Activated T-cell treated with anti-CD3 and anti-CD28 coated beads for 48 hours (primary cell): ENCODE data around the gene VIL1.

Experiments used
- DNase-seq: peaks from one replicate; pipeline ENCODE4 v3.0.0-alpha.2; 2020; ENCODE audit warnings: low read depth

Gene VIL1

DNA sequence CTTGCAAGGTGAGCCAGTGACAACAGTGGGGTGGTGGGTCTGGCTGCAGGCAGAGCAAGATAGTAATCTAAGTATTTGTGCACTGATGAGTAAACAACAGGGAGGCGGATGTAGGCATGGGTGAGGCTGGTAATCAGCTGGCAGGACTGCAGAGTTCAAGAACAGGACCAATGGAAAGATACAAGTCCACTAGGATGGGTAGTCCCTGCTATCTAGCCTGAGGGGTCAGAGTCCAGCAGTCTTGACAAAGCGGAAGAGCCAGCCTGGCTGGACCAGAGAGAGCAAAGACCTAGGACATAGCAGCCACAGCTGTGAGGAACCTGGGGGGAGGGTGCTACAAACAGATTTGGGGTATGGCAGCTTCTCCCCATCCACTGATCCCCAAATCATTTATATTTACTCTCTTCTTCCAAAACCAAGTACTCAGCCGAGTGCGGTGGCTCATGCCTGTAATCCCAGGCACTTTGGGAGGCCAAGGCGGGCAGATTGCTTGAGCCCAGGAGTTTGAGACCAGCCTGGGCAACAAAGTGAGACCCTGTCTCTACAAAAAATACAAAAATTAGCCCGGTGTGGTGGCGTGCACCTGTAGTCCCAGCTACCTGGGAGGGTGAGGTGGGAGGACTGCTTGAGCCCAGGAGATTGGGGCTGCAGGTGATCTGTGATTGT, 25.9 kb downstream of the VIL1 start:
- no peak for DNase-seq

DNA sequence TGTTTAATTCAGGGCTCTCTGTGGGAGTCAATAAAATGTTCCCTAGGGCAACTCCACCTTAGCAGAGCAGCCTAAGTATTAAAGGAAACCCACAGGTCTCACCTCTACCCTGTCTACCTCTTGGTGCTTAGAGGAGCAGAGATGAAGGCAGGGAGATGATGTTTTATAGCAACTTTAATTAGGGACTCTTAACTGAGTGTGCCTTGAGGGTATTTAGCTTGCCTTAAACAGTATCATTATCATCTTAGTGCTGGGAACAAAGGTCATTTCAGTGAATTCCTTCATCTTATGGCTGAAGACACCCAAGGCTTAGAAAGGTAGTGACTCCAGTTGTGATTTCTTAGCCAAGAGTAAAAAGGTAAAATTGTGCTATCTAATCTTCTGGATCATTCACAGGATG, 26.7 kb downstream of the VIL1 start:
- DNase-seq = no peak

DNA sequence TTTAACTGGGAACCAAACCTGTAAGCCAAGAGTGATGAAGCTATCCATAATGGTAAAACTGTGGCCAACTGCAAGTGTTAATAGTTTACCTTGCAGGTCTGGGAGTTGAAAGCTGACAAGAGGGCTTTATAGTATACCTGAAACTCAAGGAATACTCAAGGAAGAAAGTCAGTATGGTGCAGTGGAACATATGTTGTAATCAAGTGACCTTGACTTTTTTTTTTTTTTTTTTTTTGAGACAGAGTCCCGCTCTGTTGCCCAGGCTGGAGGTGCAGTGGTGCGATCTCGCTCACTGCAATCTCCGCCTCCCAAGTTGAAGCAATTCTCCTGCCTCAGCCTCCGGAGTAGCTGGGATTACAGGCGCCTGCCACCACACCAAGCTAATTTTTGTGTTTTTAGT, 27.6 kb downstream of the VIL1 start:
- DNase-seq = no peak

DNA sequence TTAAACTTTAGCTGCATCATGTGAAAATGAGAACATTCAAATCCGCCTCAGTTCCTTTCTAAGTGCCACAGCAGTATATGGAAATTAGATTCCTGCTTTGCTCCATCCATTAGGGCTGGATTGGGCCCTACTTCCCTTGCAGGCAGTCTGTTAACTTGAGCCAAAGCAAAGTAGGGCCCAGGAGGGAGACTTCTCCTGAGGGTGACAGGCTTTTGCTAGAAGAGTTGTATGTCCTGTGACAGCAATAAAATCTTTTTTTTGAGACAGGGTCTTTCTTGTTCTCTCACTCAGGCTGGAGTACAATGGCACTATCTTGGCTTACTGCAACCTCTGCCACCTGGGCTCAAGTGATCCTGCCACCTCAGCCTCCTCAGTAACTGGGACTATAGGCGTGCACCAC, 28.1 kb downstream of the VIL1 start:
- no peak for DNase-seq

DNA sequence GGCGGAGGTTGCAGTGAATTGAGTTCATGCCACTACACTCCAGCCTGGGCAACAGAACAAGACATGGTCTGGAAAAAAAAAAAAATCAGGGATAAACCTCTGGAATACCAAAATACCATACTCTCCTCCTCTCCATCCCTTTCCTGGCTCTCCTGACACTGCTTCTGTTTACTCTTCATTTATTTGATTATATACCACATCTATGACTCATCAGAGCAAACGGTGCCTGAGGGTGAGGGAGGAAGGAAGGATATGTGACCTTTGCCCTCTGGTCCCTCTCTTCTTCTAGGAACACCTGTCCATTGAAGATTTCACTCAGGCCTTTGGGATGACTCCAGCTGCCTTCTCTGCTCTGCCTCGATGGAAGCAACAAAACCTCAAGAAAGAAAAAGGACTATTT, 30.0 kb downstream of the VIL1 start:
- no peak for DNase-seq

DNA sequence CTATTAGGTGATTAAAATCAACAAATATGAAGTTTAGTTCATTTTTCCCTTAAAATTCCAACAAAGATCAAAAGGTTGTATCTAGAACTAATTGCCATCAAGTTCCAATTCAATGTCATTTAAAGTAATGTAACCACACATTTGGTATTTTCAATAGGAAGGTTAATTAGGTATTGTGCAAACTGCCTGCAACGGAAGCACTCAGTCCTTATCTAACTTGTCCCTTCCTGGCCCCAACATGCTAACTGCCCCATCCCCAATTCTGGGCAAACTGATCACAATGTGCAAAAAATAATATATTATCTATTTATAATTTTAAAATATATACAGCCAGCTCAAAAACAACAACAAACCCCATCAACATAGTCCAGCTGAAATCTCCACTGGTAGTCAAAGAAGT, 33.2 kb downstream of the VIL1 start:
- DNase-seq = no peak

DNA sequence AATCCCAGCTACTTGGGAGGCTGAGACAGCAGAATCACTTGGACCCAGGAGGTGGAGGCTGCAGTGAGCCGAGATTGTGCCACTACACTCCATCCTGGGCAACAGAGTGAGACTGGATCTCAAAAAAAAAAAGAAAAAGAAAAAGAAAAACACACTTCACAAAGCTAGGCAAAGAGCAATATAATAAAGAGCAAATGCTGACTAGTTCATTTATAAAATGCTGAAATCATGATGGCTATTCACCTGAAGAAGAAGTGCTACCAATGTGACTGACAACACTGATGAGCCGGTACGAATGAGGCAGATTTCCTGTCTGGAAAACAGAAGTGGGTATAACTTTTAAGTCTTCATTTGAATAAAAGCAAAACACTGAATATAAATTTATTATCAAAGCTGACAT, 37.9 kb downstream of the VIL1 start:
- DNase-seq = no peak

DNA sequence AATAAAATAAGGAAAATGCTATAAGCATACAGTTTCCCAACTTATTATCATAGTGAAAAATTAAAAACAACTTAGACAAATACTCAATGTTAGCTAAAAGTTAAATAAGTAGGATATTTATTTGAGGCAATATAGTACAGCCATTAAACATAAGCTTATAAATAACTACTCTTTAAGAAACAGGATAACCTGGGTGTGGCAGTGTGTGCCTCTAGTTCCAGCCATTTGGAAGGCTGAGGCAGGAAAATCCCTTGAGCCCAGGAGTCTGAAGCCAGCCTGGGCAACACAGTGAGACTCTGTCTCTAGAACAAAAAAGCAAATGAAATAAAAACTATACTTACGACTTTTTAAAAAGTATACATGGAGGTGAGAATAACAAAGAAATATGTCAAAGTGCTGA, 39.7 kb downstream of the VIL1 start:
- no peak for DNase-seq

DNA sequence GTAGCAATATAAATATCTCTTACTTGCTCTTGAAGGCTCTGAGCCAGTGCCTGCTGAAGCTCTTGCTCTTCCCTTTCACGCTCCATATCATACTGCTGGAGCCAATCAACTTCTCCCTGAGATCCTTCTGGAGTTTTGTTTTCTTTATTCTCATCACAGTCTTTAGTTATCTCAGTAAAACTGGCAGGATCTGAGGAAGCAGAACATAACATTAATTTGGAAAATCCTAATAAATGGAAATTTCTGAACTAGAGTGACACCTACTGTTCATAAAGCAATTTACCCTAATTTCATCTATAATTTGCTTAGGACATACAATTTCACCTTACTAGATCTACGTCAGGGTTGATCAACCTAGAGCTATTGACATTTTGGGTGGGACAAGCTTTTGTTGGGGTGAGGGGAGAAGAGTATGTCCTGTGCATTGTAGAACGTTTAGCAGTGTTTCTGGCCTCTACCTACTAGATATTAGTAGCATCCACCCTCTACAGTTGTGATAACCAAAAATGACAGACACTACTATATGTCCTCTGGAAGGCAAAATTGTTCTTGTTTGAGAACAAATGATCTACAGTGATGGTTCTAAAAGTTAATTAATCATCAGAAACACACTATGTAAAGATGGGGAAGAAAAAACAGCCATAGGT, 47.2 kb downstream of the VIL1 start:
- DNase-seq = no peak

DNA sequence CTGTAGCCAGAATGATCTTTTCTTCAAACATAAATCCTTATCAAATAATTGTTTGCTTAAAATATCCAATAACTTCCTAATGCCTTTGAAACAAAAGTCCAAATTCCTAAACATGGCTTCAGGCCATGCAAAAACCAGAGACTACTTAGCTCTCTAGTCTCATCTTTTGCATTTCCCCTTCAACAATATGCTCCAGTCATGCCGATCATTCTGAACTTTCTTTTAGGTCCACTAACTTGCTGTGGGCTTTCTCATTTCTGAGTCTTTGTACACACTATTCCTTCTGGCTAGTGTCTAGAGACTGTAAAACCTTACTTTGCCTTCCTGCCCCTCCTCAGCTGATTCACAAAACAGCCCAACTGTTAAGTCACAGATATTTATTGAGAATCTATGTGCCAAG, 51.5 kb downstream of the VIL1 start:
- DNase-seq = no peak

DNA sequence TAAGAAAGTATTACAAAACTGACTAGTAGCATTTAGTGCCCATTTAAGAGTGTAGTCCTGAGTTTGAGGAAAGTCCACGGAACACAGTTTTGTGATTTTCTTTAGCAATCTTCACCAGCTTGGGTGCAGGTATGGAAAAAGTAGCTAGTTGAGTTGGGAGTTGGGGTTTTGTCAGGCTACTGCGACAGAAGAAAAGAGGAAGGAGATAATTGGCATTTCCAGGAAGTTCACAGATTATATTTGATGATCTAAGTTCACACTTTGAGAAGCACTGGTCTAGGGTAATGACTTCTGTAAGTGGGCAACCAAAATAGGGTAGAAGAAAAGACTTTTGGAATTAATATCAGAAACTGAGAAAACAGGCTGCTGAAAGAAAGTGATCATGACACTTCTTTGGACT, 52.1 kb downstream of the VIL1 start:
- DNase-seq = no peak

DNA sequence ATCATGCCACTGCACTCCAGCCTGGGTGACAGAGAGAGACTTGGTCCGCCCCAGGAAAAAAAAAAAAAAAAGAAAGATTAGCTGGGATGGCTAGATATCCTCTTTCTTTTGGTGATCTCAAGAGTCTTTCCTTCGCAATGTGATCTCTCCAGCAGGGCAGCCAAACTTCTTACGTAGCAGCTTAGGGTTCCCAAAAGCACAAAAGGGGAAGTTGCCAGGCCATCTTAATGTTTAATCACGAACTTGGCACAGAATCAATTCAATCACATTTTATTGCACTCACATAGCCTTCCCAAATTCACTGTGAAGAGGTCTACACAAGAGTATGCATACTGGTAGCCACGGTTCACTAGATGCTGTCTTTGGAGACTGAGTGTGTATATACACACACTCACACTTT, 53.1 kb downstream of the VIL1 start:
- no peak for DNase-seq

DNA sequence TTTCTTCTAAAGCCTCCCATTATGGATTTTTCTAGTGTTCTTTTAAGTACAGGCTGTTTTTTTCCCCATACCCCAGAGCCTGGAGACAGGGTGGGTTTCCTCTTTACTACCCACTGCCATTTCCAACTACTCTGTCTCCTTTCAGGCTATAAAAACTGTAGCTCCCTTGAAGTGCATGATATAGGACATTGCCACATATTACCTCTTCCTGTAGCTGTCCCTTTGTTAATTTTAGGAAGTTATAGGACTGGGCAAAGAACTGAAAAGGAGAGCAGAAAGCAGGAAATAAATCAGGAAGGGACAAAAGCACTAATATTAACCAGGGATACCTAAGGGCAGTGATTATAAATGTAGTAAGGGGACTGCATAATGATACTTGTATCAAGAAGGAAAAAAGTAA, 54.1 kb downstream of the VIL1 start:
- DNase-seq = no peak

DNA sequence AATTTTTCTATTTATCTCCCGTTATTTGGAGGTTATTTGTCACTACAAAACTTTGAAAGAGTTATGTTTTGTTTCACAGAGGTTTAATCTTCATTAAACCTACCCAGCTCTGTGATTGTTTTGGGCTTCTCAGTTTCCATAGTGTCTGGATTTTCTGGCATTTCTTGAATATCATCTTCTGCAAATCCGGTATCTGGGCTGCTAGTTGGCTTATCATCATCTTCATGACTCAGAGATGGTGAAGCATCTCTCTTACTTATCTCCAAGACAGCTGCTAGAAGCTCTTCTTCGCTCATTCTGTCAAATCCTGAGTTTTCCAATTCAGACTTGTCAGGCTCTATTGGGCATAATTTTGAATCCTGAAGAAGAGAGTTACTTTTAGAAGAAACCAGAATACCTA, 55.6 kb downstream of the VIL1 start:
- DNase-seq = no peak

DNA sequence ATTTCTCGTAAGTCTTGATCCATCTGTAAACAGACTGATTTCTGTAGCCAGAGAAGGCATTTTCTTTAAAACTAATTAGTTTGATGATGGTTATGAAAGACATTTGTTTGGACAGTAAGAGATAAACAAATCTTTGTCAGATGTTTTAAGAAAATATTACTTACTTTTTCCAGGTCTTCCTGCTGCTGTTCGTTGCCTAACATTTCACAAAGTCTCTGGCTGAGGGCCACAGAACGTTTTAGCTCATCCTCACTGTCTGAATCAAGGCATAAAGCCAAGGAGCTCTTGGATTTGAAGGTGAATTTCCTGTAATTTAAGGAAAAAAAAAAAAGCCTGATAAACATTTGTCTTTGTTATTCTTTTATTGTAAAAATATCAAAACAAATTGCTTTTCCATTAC, 57.8 kb downstream of the VIL1 start:
- DNase-seq = no peak

DNA sequence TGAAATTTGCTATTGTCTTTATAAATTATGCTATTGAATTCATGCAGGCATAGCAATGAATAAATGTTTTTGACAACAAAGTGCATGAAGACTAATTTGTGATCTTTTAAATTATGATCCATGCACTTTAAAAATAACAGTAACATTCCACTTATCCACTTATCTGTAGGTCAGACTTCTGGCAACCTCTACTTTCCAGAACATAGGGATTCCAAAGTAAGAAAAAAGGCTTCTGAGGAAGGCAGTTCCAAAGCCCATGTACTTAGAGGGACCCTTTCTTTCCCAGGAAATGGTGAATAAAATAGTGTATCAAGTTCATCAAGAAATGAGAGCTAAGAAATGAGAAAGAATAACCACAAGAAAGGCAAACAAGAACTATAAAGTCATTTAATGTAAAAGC, 58.3 kb downstream of the VIL1 start:
- DNase-seq = no peak

DNA sequence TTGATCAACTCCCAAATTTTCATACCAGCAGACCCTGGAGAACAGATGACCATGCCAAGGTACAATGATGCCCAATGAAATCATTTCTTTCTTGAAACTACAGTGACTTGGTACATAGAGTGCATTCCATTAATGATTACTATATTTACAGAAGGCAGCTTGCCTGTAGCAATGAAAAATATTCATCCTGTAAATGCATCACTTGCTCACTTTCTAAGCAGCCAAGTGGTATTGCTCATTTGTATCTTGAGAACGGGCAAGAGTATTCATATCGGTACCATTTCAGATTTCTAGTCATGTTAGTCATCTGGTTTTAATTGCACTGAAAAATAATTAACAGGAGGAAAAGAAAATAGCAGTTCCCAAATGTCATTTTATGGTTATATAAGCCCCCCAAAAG, 59.6 kb downstream of the VIL1 start:
- no peak for DNase-seq

DNA sequence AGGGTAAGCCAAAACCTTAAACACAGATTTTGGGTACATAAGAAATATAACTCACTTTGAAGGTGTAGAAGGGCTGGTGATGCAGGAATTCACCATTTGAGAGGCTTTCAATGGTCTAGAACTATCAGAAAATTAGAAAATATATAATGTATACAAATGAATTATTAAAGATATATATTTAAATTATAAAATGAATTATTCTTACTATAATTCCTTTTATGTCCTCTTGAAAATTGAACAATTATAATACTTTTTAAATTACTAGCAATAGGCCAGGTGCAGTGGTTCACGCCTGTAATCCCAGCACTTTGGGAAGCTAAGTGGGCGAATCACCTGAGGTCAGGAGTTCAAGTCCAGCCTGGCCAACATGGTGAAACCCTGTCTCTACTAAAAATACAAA, 60.7 kb downstream of the VIL1 start:
- DNase-seq = no peak

DNA sequence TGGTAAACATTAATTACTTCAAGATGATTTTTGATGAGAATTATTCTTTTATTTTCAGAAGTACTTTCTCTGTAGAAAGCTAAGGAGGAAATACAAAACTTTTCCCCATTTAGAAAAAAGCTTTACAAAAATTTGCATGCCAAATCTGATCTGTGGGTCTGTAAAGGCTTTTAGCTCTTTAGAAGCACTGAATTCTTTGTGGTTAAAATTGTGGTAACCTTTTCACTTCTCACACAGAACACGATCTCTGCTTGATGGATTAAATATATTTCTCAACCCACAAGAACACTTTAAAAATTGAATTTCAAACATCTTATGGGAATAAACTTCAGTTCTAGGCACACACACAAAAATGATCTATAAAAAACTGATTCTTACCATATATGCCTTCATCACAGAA, 63.7 kb downstream of the VIL1 start:
- no peak for DNase-seq

DNA sequence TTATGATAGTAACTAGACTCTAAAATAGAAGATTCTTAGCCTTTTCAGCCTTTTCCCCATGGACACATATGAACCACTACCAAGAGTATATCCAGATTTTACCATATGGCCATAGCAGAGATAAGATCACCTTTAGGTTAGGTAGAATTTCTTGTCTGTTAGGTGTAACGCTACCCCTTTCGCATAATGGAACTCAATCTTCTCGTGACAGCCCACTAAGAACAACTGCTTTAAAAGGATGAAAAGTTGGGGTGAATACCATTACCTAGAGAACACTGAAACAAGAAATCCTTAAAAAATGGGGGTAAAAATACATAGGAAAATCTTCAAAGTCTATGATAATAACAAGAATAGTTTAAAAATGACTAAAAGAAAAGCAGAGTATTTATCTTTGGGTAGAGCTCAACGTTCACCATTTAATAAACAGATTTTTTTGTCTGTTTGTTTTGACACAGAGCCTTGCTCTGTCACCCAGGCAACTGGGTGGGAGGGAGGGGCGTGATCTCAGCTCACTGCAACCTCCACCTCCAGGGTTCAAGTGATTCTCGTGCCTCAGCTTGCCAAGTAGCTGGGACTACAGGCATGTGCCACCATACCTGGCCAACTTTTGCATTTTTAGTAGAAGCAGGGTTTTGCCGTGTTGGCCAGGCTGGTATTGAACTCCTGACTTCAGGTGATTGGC, 67.2 kb downstream of the VIL1 start:
- no peak for DNase-seq

DNA sequence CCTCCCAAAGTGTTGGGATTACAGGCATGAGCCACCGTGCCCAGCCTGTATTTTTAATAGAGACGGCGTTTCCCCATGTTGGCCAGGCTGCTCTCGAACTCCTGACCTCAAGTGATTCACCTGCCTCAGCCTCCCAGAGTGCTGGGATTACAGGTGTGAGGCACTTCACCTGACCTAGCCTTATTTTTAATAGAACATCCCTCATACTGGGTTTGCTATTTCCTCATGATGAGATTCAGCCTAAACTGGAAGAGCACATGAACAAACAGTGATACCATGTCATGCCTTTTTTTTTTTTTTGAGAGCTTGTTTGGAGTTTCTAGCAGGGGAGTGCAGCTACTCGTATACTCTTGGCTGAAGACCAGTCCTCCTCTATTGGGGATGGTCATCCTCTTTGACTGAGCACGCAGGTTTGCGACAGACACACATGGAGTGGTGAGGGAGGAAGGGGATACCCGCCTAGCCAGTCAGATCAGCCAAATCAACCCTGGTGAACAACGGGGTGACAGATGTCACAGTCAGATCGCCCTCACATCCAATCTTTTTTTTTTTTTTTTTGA, 81.7 kb downstream of the VIL1 start:
- DNase-seq = no peak

DNA sequence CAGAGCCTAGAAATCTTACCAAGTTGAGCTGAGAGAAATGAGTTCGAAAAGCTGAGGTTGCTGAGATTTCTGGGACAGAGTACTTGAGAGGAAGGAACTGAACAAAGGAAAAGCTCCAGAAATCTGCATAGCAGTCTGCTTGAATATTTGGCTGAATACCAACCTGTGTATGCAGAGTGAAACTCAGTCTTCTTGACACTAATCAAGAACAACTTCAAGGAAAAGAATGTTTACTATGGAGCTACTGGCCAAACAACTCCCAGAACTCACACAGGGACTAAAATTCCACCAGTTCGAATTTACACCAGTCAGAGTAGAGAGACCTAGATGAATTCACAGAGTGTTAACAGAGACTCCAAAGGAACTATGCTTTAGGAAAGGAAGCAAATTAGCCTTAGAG, 82.7 kb downstream of the VIL1 start:
- no peak for DNase-seq
